ENCODE data around the gene MUS81. TPM values are rescaled to one million over a fixed set of nuclear protein-coding genes. Genes with fewer than 3 reads are reported as not detected.

MUS81 gene
- total and polyA plus RNA-seq, 9 of the 15 experiments (the other 6 are each of a cell fraction or from before 2014, with no cell fraction given): 13.4 to 118 (median 53.7) TPM

DNA sequence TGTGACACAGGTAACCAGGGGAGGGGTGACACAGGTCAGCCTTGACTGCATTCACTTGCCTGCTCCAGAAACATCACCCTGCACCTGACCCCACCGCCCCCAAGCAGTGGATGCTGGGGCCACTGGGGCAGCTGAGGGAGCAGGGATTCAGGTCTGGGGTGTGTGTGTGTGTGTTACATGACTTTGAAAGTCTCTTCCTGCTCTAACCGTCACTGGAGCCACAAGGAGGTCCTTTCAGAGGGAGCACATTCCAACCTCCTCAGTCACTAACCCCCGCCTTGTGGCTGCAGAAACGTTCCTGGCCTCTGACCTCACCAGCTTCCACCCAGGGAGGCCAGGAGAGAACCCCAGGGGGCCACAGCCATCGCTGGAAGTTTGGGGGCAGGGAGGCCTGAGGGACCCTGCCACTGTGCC, 42.8 kb downstream of the MUS81 start (continued):
- TF ChIP-seq, protein P1, sequence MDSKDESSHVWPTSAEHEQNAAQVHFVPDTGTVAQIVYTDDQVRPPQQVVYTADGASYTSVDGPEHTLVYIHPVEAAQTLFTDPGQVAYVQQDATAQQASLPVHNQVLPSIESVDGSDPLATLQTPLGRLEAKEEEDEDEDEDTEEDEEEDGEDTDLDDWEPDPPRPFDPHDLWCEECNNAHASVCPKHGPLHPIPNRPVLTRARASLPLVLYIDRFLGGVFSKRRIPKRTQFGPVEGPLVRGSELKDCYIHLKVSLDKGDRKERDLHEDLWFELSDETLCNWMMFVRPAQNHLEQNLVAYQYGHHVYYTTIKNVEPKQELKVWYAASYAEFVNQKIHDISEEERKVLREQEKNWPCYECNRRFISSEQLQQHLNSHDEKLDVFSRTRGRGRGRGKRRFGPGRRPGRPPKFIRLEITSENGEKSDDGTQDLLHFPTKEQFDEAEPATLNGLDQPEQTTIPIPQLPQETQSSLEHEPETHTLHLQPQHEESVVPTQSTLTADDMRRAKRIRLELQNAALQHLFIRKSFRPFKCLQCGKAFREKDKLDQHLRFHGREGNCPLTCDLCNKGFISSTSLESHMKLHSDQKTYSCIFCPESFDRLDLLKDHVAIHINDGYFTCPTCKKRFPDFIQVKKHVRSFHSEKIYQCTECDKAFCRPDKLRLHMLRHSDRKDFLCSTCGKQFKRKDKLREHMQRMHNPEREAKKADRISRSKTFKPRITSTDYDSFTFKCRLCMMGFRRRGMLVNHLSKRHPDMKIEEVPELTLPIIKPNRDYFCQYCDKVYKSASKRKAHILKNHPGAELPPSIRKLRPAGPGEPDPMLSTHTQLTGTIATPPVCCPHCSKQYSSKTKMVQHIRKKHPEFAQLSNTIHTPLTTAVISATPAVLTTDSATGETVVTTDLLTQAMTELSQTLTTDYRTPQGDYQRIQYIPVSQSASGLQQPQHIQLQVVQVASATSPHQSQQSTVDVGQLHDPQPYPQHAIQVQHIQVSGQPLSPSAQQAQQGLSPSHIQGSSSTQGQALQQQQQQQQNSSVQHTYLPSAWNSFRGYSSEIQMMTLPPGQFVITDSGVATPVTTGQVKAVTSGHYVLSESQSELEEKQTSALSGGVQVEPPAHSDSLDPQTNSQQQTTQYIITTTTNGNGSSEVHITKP (IDR thresholded peaks at IDR 0.05; ENCODE audit: partially characterized antibody): peak; percentile 40
- TF ChIP-seq, protein P2, sequence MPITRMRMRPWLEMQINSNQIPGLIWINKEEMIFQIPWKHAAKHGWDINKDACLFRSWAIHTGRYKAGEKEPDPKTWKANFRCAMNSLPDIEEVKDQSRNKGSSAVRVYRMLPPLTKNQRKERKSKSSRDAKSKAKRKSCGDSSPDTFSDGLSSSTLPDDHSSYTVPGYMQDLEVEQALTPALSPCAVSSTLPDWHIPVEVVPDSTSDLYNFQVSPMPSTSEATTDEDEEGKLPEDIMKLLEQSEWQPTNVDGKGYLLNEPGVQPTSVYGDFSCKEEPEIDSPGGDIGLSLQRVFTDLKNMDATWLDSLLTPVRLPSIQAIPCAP (CRISPR knock-in tag; IDR thresholded peaks at IDR 0.05; ENCODE audit: borderline replicate concordance): no peak
- TF ChIP-seq DMBX1 (CRISPR knock-in tag; IDR thresholded peaks at IDR 0.05; ENCODE audit: borderline replicate concordance) (no peak), ZZZ3 (IDR thresholded peaks at IDR 0.05) (no peak), GTF2A2 (tag; IDR thresholded peaks at IDR 0.05) (no peak), ZBED1 (IDR thresholded peaks at IDR 0.05) (no peak; the same call in 1 of the 2 replicates), RNF2 (IDR thresholded peaks at IDR 0.05) (peak; percentile 71; the same call in 1 of the 2 replicates), GATAD2A (IDR thresholded peaks at IDR 0.05) (peak; percentile 82; the same call in 1 of the 2 replicates), ZNF143 (CRISPR knock-in tag; IDR thresholded peaks at IDR 0.05) (no peak), HDAC6 (IDR thresholded peaks at IDR 0.05; ENCODE audit: low read depth, low read length) (no peak), ZNF57 (CRISPR knock-in tag; IDR thresholded peaks at IDR 0.05) (no peak), SRSF9 (IDR thresholded peaks at IDR 0.05; ENCODE audit: borderline replicate concordance, low read depth, low read length) (no peak), STAT5A (IDR thresholded peaks at IDR 0.05; ENCODE audit: borderline replicate concordance, low read length) (no peak), WHSC1 (IDR thresholded peaks at IDR 0.05; ENCODE audit: low read length) (no peak), HOXB6 (CRISPR knock-in tag; IDR thresholded peaks at IDR 0.05; ENCODE audit: borderline replicate concordance) (no peak), CREM (IDR thresholded peaks at IDR 0.05; ENCODE audit: low read depth) (peak; percentile 58; the same call in 1 of the 2 replicates), GTF2E2 (tag; IDR thresholded peaks at IDR 0.05) (no peak), MCM3 (IDR thresholded peaks at IDR 0.05) (no peak), PRMT5 (CRISPR knock-in tag; IDR thresholded peaks at IDR 0.05) (no peak)
- TF ChIP-seq, protein P3, sequence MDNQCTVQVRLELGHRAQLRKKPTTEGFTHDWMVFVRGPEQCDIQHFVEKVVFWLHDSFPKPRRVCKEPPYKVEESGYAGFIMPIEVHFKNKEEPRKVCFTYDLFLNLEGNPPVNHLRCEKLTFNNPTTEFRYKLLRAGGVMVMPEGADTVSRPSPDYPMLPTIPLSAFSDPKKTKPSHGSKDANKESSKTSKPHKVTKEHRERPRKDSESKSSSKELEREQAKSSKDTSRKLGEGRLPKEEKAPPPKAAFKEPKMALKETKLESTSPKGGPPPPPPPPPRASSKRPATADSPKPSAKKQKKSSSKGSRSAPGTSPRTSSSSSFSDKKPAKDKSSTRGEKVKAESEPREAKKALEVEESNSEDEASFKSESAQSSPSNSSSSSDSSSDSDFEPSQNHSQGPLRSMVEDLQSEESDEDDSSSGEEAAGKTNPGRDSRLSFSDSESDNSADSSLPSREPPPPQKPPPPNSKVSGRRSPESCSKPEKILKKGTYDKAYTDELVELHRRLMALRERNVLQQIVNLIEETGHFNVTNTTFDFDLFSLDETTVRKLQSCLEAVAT (IDR thresholded peaks at IDR 0.05): 0 out of 4 replicates have a peak, but pooled peaks of 1 of the 2 experiments have one; percentile 20
- TF ChIP-seq, protein P4, sequence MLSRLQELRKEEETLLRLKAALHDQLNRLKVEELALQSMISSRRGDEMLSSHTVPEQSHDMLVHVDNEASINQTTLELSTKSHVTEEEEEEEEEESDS (CRISPR knock-in tag; IDR thresholded peaks at IDR 0.05): no peak
- TF ChIP-seq, protein P5, sequence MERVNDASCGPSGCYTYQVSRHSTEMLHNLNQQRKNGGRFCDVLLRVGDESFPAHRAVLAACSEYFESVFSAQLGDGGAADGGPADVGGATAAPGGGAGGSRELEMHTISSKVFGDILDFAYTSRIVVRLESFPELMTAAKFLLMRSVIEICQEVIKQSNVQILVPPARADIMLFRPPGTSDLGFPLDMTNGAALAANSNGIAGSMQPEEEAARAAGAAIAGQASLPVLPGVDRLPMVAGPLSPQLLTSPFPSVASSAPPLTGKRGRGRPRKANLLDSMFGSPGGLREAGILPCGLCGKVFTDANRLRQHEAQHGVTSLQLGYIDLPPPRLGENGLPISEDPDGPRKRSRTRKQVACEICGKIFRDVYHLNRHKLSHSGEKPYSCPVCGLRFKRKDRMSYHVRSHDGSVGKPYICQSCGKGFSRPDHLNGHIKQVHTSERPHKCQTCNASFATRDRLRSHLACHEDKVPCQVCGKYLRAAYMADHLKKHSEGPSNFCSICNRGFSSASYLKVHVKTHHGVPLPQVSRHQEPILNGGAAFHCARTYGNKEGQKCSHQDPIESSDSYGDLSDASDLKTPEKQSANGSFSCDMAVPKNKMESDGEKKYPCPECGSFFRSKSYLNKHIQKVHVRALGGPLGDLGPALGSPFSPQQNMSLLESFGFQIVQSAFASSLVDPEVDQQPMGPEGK (CRISPR knock-in tag; IDR thresholded peaks at IDR 0.05; ENCODE audit: borderline replicate concordance): no peak
